GM18858 (cell line): ENCODE measurements around the gene PIK3R3.
"Not testable (repeated sequence)": the region's sequence is repeated elsewhere in the genome, so short reads cannot be mapped to it uniquely, and the experiment has no call there.

Experiments used
- ATAC-seq: cut with Tn5 transposase; IDR thresholded peaks from one replicate; pipeline ENCODE4 v1.9.1; 2021; ENCODE audit not compliant: unreplicated experiment

The PIK3R3 gene

DNA sequence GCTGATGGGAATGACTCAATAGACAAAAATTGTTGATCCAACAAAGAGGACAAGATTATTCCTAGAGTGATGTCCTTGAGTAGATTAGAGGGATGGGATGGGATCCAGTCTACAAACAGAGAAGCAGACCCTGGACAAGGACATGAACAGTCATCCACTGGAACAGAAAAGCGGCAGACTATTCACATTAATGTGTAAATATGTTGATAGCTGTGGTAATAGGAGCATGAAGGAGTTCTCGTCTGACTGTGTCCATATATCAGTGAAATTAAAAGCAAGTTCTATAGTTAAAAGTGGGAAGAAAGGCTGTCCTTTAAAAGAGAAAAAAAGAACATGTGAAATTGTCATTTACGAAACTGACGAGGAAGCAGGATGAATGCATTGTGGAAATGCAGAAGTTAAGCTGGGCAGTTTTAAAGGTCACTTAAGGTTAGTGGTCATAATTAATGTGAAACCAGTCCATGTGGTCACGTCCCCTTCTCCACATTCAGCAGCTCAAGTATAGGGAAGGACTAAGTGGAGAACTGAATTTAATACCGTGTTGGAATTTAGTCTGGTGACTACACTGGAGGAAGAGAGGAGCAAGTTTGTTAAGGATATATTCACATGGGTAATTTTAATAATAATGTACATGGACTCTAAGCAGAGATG is 62.1 kb downstream of the PIK3R3 start:
- no peak for ATAC-seq

DNA sequence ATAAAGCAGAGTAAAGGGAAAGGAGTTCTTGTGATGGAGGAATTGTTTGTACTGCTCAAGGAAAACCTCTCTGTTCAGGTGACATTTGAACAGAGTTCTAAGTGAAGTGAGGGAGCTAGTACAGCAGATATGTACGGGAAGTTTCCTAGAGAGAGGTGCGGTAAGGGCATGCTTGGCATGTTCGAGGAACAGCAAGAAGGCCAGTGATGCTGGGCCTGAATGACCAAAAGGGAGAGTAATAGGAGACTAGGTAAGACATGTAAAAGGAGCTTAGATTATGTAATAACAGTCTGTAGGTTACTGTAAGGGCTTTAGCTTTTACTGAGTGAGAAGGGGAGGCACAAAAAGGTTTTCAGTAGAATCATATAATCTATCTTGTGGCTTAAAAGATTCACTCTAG is 63.9 kb downstream of the PIK3R3 start:
- ATAC-seq = no peak

DNA sequence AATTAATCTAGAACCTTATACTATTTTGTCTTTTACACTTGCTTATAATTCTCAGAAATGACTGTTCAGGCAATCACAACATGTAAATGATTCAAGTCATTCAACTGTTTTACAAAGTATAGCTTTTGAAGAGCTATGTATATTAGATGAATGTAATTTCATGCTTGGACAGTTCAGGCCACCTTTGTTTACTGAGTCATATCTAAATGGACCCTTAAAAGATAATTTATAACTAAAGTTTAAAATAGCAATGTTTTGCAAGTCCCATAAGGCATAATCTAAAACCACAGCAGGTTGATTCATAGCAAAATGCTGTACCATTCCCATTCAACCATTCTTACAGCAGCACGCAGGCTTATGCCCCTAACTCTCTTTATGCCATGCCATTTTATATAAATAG is 64.8 kb downstream of the PIK3R3 start:
- no peak for ATAC-seq

DNA sequence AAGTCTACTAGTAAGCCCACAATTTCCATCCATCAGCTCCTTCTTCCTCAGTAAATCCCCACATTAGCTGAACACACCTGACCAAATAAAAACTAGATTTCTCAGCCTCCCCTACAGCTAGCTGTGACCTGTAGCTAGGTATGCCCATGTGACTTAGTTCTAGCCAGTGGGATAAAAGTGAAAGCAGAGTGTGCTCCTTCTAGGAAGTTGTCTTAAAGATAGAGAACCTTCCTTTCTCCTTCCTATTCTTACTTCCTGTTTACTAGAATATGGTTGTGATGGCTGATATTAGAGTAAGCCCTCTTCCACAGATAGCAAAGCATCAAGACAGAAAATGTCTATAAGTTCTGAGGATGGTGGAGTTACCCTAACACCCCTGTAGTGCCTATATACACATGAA is 67.0 kb downstream of the PIK3R3 start:
- ATAC-seq = no peak

DNA sequence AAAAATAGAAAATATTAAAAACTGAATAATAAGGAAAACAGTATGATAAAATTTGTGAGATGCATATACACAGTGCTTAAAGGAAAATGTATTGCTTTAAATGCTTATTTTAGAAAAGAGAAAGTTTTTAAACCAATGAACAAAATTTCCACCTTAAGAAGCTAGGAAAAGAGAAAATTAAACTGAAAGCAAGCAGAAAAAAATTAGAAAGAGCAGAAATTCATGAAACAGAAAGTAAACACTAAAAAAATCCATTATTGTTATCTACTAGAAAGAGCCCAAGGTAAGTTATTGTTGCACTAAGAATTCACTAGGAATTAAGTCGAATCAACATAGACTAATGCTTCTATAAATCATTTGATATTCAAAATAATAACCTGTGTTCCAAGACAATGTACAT is 67.7 kb downstream of the PIK3R3 start:
- ATAC-seq = no peak

DNA sequence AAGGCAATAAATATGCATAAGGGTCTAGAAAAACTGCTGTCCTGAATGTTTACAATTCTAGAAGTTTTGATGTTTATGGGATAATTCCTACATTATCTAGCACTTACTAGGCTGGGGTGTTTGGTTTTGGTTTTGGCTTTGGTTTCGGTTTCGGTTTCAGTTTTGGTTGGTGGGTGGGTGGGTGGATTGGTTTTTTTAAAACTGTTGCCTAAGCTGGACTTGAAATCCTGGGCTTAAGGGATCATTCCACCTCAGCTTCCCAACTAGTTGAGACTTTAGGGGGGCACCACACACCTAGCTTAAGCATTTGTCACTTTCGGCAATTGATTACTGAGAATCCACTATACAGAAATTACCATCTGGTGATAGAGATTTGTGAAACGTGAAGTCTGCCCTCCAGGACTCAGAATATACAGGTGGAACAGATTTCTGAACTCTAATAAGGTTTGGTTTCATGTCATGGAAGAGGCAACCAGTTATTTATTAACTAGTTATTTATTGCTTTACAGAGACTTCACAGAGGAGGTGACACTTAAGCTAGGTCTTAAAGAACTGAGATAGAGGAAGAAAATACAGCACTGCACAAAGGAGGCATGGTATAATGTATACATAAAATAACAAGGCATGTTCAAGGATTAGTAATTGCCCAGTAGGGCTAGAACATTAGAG is 69.6 kb downstream of the PIK3R3 start:
- no peak for ATAC-seq

DNA sequence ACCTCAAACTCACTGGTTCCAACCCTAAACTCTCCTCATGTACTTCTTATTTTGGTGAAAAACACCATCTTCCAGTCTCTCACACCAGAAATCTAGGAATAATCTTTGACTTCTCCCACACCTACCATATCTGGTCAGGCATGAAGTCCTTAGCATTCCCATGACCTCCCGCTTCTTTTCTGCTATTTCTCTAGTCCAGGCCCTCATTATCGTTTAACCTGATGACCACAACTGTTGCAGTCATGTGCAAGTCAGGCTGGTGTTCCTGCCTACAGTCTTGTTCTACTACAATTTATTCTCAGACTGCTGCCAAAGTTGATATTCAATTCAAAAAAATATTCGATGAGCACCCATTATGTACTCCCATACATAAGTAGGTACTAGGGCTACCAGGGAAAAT is 71.3 kb downstream of the PIK3R3 start:
- ATAC-seq = no peak

DNA sequence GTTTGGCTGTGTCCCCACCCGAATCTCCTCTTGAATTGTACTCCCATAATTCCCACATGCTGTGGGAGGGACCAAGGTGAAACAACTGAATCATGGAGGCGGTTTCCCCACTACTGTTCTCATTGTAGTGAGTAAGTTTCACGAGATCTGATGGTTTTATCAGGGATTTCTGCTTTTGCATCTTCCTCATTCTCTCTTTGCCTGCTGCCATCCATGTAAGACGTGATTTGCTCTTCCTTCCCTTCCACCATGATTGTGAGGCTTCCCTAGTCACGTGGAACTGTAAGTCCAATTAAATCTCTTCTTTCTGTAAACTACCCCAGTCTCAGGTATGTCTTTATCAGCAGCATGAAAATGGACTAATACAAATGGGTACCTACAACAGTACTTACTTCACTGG is 73.5 kb downstream of the PIK3R3 start:
- ATAC-seq = no peak

DNA sequence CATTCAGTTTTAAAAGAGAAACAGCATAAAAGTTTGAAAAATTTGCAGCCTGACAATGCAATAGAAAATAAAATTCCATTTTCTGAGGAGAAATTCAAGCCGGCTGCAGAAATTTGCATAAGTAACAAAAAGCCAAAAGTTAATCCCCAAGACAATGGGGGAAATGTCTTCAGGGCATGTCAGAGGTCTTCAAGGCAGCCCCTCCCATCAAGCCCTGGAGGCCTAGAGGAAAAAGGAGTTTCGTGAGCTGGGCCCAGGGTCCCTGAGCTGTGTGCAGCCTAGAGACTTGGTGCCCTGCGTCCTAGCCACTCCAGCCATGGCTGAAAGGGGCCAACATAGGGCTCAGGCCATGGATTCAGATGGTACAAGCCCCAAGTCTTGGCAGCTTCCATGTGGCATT is 74.6 kb downstream of the PIK3R3 start:
- ATAC-seq = no peak

DNA sequence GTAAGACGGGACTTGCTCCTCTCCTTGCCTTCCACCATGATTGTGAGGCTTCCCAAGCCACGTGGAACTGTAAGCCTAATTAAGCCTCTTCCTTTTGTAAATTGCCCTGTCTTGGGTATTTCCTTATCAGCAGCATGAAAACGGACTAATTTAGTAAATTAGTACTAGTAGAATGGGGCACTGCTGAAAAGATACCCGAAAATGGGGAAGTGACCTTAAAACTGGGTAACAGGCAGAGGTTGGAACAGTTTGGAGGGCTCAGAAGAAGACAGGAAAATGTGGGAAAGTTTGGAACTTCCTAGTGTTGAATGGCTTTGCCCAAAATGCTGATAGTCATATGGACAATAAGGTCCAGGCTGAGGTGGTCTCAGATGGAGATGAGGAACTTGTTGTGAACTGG is 75.2 kb downstream of the PIK3R3 start:
- ATAC-seq = not testable (repeated sequence)

DNA sequence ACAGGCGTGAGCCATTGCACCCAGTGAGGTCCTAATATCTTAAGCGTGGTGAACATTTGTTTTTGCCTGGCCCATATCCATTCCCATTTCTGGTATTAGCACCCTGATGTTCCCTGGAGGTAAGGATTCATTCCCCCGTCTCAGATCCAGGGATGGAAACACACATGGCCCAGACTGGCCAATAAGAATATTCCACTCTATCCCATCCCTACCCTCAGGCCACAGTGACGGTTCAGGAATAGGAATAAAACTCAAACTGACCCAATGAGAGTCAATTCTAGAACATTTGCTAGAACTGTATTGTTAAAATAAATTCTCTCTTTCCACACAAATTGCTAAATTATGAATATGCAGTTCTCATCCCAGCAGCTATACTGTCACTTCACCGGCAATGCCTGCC is 76.1 kb downstream of the PIK3R3 start:
- no peak for ATAC-seq

DNA sequence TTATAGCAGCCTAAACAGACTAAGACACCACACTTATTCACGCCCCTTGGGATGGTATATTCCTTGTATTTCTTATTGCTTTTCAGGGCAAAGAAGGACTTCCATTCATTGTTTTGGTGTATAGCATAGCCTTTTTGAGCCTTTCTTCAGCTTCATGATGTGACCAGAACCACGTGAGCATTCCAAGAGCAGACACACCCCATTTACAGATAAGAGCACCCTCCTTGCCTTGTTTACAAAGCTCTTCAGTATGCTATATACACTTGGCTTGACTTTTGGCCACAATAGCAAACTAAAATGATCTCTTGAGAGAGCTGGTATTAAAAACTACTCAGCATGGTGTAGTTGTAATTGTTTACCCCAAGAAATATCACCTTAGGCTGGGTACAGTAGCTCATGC is 78.7 kb downstream of the PIK3R3 start:
- ATAC-seq = no peak

DNA sequence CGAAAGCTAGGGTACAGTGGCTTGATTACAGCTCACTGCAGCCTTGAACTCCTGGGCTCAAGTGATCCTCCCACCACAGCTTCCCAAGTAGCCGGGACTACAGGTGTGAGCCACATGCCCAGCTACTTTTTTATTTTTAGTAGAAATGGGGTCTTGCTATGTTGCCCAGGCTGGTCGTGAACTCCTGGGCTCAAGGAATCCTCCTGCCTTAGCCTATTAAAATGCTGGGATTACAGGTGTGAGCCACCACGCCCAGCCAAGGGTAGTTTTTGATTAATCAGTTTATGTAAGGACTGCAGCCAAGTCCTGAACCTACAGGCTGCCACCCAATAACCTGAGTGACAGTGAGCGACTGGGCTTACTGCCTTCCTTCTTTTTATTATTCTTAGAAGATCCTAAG is 88.3 kb downstream of the PIK3R3 start:
- ATAC-seq = no peak

DNA sequence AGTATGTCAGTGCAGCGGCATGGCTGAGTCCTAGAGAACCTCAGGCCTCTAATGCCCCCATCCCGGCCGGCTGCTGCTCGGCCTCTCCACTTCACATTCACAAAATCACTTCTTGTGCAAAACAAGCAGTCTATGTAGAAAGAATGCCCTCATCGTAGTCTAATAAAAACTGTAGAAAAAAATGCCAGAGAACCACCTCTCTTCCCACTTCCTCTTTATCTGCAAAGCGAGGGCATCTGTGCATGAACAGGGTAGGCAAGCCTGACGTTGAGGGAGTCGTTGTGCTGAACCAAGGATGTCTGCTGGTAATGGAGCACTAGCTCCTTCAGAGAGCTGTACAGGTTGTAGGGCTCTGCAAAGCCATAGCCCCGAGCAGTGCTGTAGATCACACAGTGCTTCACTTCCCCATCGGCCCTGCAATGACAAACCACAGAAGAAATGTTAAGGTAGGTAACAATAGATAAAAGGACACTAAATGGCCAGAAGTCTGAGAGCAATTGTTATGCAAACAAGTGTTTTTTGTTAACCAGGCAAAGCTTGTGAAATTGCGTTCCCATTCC is 88.9 kb downstream of the PIK3R3 start:
- ATAC-seq = peak; percentile 78

DNA sequence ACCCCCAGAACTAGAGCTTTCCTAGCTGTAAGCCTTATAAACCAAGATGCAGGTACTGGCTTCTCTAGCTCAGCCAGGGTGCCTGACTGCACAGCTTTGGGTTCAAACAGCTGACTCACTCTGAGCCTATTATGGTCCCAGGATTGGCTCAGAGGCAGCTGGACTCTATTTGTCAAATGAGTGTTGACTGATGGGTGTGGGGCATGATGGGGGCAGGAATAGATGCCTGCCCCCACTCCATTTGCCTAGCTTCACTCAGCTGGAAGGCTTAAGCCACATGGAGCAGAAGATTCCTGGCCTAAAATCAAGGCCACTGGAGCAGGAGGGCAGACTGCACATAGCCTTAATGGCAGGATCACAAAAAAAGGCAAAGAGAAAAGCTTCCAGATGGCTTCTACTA is 90.5 kb downstream of the PIK3R3 start:
- no peak for ATAC-seq

DNA sequence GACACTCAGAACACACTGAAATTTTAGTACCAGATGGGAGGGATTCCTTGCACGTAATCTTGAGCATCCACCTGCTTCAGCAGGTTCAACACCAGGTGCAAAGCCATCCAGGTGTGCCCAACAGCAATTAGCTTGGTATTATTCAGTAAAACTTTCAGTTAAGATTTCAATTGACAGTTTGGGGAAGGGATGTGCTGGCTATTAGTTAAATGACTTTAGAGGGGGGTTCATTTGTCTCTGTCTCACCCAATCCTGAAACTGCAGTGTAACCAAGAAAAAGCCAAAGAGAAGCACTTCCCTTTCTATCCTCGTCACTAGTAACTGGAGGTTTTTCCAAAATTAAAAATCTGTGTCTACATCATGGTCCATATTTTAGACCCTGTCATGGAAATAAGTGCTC is 90.9 kb downstream of the PIK3R3 start:
- ATAC-seq = no peak

DNA sequence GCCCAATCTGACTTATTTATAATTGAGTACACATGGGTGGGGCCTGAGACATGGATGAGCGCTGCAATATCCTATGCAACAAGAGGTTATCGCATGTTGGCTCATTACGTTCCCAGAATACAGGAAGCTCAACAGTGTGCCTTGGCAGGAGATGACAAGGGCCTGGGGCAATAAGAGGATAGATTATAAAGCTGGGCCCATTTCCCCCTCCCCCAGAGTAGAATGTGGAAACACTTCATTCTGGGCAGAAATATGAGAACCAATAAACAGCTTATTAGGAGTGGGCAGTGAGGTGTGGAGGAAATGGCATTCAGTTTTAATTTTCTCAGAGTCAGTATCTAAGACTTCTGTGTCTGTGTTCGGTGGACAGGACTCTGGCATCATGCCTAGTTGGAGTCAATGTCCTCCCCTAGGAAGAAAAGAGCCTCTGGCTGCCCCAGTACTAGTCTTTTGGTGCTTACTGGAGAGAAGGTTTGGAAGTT is 92.8 kb downstream of the PIK3R3 start:
- no peak for ATAC-seq

DNA sequence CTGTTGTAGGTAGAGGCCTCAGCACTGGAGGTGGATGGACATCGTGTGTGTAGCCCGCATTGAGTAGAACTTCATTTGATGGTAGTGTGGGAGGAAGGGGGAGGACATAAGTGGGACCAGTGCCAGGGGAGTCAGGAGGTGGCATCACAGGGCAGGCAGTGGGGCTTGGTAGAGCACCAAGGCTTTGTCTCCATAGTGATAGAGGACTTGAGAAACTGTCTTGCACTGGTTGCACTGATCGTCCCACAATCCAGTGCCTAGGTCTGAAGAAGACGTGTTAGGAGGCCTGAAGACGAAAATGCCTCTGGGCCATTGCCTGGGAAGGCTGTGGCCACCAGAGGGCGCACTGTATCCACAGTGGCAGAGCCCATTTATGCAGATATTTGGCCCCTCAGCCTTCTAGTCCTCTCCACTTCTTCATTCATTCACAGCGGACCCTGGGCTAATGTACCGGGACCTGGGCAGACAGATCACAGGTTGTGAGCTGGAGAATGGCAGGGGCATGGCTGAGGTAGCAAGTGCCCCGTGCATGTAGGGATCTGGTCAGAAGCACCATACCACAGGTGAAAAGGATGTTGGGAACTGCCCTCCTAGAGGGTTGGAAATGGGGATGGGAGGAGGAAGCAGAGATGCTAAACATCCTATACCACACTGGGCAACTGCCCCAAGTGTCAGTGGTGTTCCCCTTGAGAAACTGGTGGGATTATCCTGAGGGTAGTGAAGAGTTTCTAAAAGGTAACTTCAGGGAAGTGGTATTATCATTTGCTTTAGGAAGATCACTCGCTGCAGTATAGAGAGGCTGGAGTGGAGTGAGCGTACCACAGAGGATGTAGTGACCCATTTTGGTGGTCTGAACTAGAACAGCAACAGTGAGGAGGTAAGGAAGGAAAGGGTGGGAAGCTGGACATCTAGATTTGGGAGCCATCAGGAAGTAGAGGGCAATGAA is 95.3 kb downstream of the PIK3R3 start:
- ATAC-seq = no peak

DNA sequence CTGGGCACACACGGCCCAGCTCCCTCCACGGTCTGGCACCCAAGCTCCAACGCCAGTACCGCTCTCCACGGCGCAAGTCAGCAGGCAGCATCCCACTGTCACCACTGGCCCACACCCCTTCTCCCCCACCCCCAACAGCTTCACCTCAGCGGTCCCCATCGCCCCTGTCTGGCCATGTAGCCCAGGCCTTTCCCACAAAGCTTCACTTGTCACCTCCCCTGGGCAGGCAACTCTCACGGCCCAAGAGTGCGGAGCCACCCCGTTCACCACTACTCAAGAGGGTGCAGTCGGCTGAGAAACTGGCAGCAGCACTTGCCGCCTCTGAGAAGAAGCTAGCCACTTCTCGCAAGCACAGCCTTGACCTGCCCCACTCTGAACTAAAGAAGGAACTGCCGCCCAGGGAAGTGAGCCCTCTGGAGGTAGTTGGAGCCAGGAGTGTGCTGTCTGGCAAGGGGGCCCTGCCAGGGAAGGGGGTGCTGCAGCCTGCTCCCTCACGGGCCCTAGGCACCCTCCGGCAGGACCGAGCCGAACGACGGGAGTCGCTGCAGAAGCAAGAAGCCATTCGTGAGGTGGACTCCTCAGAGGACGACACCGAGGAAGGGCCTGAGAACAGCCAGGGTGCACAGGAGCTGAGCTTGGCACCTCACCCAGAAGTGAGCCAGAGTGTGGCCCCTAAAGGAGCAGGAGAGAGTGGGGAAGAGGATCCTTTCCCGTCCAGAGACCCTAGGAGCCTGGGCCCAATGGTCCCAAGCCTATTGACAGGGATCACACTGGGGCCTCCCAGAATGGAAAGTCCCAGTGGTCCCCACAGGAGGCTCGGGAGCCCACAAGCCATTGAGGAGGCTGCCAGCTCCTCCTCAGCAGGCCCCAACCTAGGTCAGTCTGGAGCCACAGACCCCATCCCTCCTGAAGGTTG is 97.6 kb downstream of the PIK3R3 start:
- ATAC-seq = no peak

DNA sequence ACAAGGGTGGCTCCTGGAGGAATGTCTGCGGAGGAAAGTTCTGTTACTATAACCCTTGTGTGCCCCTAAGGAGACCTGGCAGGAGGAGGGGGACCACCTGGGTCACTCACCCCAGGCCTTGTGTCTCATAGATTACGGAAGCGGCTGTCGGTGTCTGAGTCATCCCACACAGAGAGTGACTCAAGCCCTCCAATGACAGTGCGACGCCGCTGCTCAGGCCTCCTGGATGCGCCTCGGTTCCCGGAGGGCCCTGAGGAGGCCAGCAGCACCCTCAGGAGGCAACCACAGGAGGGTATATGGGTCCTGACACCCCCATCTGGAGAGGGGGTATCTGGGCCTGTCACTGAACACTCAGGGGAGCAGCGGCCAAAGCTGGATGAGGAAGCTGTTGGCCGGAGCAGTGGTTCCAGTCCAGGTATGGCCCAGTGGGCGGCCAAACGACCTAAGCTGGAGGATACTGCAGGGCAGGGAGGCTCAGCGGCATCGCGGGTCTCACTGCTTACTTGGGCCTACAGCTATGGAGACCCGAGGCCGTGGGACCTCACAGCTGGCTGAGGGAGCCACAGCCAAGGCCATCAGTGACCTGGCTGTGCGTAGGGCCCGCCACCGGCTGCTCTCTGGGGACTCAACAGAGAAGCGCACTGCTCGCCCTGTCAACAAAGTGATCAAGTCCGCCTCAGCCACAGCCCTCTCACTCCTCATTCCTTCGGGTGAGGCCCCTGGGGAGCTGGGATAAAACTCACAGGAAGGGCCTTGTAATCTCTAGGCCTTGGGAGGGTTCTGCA is 101.4 kb downstream of the PIK3R3 start:
- ATAC-seq = no peak
